Peyer's patch (tissue), 4 donors: ENCODE data around the gene EAF1. TPM values are rescaled to one million over a fixed set of nuclear protein-coding genes. Genes with fewer than 3 reads are reported as not detected.

Source experiments
- DNase-seq, 3 donors: peaks; one replicate each; pipeline ENCODE4 v3.0.0-alpha.2; 2017 to 2019
- H3K27ac ChIP-seq, 4 donors: fragments of 200-600 bp; sonication (generic); one replicate each; pipeline ENCODE4 v1.5.1; 2016 to 2019
- H3K27me3 ChIP-seq, 2 donors: fragments of 200-600 bp; sonication (generic); one replicate each; pipeline ENCODE4 v1.5.1; 2019
- H3K36me3 ChIP-seq, 3 donors: fragments of 200-600 bp; sonication (generic); one replicate each; pipeline ENCODE4 v1.5.1; 2016 to 2019
- H3K4me1 ChIP-seq, 4 donors: fragments of 200-600 bp; sonication (generic); one replicate each; pipeline ENCODE4 v1.5.1; 2016 to 2019
- H3K4me3 ChIP-seq, 4 donors: fragments of 200-600 bp; sonication (generic); 1 replicate in 3 of 4; 2 replicates in 1 of 4; pipeline ENCODE4 v1.5.1; 2016 to 2019; ENCODE audit warnings: mild to moderate bottlenecking in 1 of 4
- H3K9me3 ChIP-seq, 4 donors: fragments of 200-600 bp; sonication (generic); one replicate each; pipeline ENCODE4 v1.5.1; 2016 to 2019; ENCODE audit warnings: mild to moderate bottlenecking in 1 of 4
- CTCF ChIP-seq, 6 experiments: fragments of 450-650 bp in 4 of 6; fragments of 200-600 bp in 2 of 6; sonication (generic) in 1 of 6; IDR thresholded peaks; one replicate each; pipeline ENCODE4 v1.5.1; 2017 to 2019; ENCODE audit warnings: antibody characterized with exemption in 6 of 6, mild to moderate bottlenecking in 3 of 6, moderate library complexity in 1 of 6
- POLR2A ChIP-seq, 2 donors: fragments of 450-650 bp; IDR thresholded peaks; one replicate each; pipeline ENCODE4 v1.5.1; 2017; ENCODE audit warnings: antibody characterized with exemption in 2 of 2, mild to moderate bottlenecking in 2 of 2, moderate library complexity in 2 of 2
- total RNA-seq, 4 donors: library from RNA; depleted of rRNA; stranded (reverse); fragments of >200 nt; gene quantifications; one replicate each; pipeline ENCODE4 v1.1.0, GENCODE V29; 2016

The EAF1 gene
- total RNA-seq, 4 donors from 2014 or later, result 27.1 to 45.4 (median 33.0) TPM

- DNase-seq, result no peak
- H3K27ac ChIP-seq, result no peak overlapping the region
- H3K27me3 ChIP-seq, result no peaks in the 10 kb centered on the region
- H3K4me3 ChIP-seq, result no peak overlapping the region
- no peaks in the 10 kb centered on the region for H3K4me1 ChIP-seq
- TF ChIP-seq CTCF (IDR thresholded peaks at IDR 0.05) (no peak), POLR2A (IDR thresholded peaks at IDR 0.05) (no peak)
- H3K36me3 ChIP-seq, result no peaks in the 10 kb centered on the region
- no peaks in the 10 kb centered on the region for H3K9me3 ChIP-seq
These were observed 33.6 kb downstream of the EAF1 start for GRCh38 chr3:15460891-15461531.

- H3K36me3 ChIP-seq, result no peaks in the 10 kb centered on the region
- no peak for DNase-seq
- H3K27ac ChIP-seq, result no peak overlapping the region
- H3K27me3 ChIP-seq, result no peaks in the 10 kb centered on the region
- no peaks in the 10 kb centered on the region for H3K4me1 ChIP-seq
- H3K9me3 ChIP-seq, result no peaks in the 10 kb centered on the region
- TF ChIP-seq POLR2A (IDR thresholded peaks at IDR 0.05), result no peak
- no peak for TF ChIP-seq CTCF (IDR thresholded peaks at IDR 0.05)
- H3K4me3 ChIP-seq, result no peak overlapping the region
These were observed 35.1 kb downstream of the EAF1 start for GRCh38 chr3:15462451-15462850.

GRCh38 chr3:15465876-15466585 lies 38.6 kb downstream of the EAF1 start:
- TF ChIP-seq CTCF (IDR thresholded peaks at IDR 0.05), result no peak
- TF ChIP-seq POLR2A (IDR thresholded peaks at IDR 0.05), result no peak
- Histone ChIP-seq H3K36me3 (no peaks in the 10 kb centered on the region), H3K27me3 (no peaks in the 10 kb centered on the region), H3K9me3 (no peaks in the 10 kb centered on the region), H3K4me1 (no peaks in the 10 kb centered on the region), H3K4me3 (no peak overlapping the region), H3K27ac (no peak overlapping the region)
- no peak for DNase-seq

- Histone ChIP-seq H3K4me1 (no peaks in the 10 kb centered on the region), H3K27ac (no peak overlapping the region), H3K27me3 (no peaks in the 10 kb centered on the region), H3K36me3 (no peaks in the 10 kb centered on the region), H3K4me3 (no peak overlapping the region), H3K9me3 (no peaks in the 10 kb centered on the region)
- no peak for DNase-seq
- TF ChIP-seq POLR2A (IDR thresholded peaks at IDR 0.05), result no peak
- no peak for TF ChIP-seq CTCF (IDR thresholded peaks at IDR 0.05)
These were observed 40.1 kb downstream of the EAF1 start for GRCh38 chr3:15467227-15468181.

- no peaks in the 10 kb centered on the region for H3K4me1 ChIP-seq
- DNase-seq, result no peak
- H3K27ac ChIP-seq, result no peak overlapping the region
- H3K4me3 ChIP-seq, result no peak overlapping the region
- H3K36me3 ChIP-seq, result no peaks in the 10 kb centered on the region
- no peaks in the 10 kb centered on the region for H3K27me3 ChIP-seq
- no peaks in the 10 kb centered on the region for H3K9me3 ChIP-seq
- TF ChIP-seq POLR2A (IDR thresholded peaks at IDR 0.05) (no peak), CTCF (IDR thresholded peaks at IDR 0.05) (peak in 1 of 6 experiments; percentile 11)
These were observed 42.9 kb downstream of the EAF1 start for GRCh38 chr3:15470261-15470660.
